ENCODE measurements around the gene C2.

DNA sequence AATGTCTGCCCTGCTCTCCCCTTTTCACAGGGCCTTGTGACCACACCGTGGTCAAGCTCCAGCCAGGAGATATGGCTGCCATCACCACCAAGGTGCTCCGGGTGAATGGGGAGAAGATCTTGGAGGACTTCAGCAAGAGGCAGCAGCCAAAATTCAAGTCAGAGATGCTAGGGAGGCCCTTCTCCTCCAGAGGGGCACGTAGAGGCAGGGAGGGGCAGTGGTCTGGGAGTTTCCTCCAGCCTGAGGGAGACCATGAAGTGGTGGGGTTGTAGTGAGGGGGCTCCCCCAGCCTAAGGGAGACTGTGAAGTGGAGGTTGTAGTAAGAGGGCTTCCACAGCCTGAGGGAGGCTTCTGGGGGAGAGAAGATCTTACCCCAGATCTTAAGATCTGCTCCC, 40.4 kb downstream of the C2 start:
- TF ChIP-seq, protein P1, sequence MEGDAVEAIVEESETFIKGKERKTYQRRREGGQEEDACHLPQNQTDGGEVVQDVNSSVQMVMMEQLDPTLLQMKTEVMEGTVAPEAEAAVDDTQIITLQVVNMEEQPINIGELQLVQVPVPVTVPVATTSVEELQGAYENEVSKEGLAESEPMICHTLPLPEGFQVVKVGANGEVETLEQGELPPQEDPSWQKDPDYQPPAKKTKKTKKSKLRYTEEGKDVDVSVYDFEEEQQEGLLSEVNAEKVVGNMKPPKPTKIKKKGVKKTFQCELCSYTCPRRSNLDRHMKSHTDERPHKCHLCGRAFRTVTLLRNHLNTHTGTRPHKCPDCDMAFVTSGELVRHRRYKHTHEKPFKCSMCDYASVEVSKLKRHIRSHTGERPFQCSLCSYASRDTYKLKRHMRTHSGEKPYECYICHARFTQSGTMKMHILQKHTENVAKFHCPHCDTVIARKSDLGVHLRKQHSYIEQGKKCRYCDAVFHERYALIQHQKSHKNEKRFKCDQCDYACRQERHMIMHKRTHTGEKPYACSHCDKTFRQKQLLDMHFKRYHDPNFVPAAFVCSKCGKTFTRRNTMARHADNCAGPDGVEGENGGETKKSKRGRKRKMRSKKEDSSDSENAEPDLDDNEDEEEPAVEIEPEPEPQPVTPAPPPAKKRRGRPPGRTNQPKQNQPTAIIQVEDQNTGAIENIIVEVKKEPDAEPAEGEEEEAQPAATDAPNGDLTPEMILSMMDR (IDR thresholded peaks at IDR 0.05 in 4 of 5, conservative IDR thresholded peaks at IDR 0.05 in 1 of 5), result no peak
- TF ChIP-seq POLR2A (IDR thresholded peaks at IDR 0.05), result no peak

All from gastrocnemius medialis (tissue), 4 donors.